ENCODE results near the gene SYNDIG1.

The SYNDIG1 gene

GRCh38 chr20:24469116-24469893, at the start of gene SYNDIG1:
SYNDIG1 (plus strand) TSS chr20:24469629; CDS start chr20:24543098, 73,469 bp downstream.
- DNase-seq: peak in 12 of 14 donors; percentile 43 to 87 (median 74)

GRCh38 chr20:24419786-24420185, 49.6 kb upstream of the SYNDIG1 start:
- DNase-seq: no peak

- no peak for DNase-seq
Measured at GRCh38 chr20:24420567-24420966, 48.9 kb upstream of the SYNDIG1 start.

- DNase-seq: no peak
Measured at GRCh38 chr20:24421071-24421470, 48.4 kb upstream of the SYNDIG1 start.

GRCh38 chr20:24422091-24422760, 47.2 kb upstream of the SYNDIG1 start:
- DNase-seq: no peak

DNA sequence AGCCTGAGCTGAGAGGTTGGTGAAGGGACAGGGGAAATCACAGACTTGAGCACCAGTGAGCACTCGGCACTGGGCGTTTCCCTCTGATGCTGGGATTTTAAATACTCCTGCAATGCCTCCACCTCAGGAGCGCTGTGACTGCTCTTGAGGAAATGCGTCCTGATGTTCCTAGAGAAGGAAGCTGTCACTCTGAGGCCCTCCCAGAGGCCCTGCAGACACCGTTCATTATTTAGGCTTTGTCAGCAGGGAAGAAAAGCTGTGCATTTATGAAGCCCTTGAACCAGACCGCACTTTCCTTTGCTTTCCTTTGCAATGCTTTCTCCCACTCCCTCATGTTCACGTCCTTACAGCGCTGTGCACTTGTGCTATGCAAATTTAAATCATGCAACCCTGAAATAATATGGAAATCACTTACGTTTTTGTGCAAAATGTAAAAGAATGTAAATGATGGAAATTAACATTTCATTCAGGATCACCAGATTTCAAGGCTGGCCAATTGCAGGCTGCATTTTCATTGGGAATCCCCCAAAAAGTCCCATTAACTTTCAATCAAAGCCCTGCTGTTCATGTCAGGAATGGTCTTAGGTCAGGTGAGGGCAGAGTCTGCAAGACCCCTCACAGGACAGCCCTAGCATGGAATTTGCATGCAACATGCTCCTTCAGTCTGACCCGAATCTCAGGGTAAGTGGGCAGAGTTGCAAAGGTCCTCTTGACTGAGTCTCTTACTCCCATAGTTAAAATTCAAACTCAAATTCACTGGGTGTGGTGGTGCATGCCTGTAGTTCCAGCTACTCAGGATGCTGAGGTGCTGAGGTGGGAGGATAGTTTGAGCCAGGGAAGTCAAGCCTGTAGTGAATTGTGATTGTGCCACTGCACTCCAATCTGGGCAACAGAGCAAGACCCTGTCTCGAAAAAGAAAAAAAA, 45.8 kb upstream of the SYNDIG1 start:
- DNase-seq: no peak

GRCh38 chr20:24425523-24426135, 43.8 kb upstream of the SYNDIG1 start:
- DNase-seq: no peak

DNA sequence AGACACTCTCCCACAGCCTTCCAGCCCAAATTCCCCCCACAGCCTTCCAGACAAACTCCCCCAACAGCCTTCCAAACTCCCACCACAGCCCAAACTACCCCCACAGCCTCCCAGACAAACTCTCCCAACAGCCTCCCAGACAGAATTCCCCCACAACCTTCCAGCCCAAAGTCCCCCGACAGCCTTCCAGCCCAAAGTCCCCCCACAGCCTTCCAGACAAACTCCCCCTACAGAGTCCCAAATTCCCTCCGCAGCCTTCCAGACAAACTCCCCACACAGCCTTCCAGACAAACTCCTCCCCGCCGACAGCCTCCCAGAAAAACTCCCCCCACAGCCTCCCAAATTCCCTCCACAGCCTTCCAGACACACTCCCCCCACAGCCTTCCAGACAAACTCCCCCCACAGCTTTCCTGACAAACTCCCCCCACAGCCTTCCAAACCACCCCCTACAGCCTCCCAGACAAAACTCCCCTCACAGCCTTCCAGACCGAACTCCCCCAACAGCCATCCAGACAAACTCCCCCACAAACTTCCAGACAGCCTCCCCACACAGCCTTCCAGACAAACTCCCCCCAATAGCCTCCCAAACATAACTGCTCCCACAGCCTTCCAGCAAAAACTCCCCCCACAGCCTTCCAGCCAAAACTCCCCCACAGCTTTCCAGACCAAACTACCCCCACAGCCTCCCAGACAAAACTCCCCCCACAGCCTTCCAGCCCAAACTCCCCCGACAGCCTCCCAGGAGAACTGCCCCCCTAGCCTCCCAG, 38.0 kb upstream of the SYNDIG1 start:
- DNase-seq: no peak

DNA sequence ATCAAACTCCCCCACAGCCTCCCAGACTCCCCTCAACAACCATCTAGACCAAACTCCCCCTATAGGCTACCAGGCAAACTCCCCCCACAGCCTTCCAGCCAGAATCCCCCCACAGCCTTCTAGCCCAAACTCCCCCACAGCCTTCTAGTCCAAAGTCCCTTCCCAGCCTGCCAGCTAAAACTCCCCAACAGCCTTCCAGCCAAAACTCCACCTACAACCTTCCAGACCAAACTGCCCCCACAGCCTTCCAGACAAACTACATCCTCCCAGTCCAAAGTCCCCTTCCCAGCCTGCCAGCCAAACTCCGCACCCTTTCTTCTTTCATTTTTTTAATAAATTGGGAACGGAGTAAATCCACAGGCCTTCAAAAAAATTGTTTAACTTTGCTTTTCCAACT, 37.4 kb upstream of the SYNDIG1 start:
- DNase-seq: no peak

- DNase-seq: no peak
Measured at GRCh38 chr20:24436160-24436559, 33.3 kb upstream of the SYNDIG1 start.

GRCh38 chr20:24437196-24438082, 32.0 kb upstream of the SYNDIG1 start:
- DNase-seq: no peak

DNA sequence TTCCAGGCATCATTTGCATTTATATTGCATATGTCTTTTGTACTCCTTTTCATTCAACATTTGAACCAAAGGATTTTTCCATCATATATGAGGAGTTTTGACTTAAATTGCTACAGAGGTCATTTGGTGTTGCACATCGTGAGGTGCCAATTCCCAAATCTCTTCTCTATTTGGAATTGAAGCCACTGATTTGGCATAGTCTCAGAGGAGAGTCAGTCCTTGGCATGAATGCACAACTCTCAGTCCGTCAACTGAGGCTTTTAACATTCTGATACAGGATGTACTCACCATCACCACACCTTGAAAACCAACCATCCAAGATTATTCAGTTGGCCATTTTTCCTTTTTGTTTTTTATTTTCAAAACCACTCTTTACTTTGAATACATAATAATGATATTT, 31.1 kb upstream of the SYNDIG1 start:
- peak in 1 of 14 donors; percentile 52 for DNase-seq

DNA sequence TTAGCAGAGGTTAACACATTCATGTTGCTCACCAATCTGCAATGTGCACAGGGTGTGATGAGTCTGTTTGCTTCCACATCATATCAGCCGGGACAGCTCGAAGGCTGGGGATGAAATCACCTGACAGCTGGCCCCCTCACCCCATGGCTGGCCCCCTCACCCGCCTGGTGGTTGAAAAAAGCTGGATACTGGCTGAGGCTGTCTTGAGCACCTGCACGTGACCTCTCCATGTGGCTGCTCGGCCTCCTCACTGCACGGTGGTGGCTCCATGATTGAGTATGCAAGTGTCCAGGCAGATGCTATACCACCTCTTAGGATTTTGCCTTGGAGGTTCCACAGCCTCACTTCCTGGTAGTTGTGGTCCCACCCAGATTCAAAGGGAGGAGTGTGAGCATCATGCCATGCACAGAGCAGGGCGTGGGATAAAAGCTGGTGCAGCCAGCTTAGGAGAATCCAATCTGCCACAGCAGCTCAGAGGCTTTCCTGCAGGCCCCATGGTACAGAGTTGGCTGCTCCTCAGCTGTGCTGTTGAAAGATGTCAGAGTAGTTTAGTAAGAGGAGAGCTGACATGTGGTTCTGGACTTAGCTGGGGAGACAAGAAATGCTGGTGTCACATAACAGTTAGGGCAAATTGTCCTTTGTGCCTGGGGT, 29.6 kb upstream of the SYNDIG1 start:
- DNase-seq: no peak

DNA sequence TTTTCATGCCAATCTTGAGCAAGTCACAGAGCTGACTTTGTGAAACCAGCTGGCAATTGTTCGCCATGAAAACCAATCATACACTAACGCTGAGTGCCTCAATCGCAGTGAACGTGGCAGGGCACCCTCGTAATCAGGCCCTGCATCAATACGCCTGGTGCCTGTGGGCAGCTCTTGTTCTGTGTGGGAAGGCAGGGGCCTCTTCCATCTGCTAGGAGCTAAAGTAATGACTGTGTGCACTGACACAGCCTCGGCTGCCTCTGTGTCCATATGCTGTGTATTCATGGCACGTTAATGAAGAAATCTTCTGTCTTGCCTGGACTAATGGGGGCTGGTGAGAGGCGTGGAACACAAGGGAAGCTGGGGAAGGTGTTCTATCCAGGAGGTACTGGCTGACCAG, 27.8 kb upstream of the SYNDIG1 start:
- DNase-seq: no peak

- no peak for DNase-seq
Measured at GRCh38 chr20:24442909-24443308, 26.5 kb upstream of the SYNDIG1 start.

GRCh38 chr20:24443436-24443835, 26.0 kb upstream of the SYNDIG1 start:
- DNase-seq: no peak

DNA sequence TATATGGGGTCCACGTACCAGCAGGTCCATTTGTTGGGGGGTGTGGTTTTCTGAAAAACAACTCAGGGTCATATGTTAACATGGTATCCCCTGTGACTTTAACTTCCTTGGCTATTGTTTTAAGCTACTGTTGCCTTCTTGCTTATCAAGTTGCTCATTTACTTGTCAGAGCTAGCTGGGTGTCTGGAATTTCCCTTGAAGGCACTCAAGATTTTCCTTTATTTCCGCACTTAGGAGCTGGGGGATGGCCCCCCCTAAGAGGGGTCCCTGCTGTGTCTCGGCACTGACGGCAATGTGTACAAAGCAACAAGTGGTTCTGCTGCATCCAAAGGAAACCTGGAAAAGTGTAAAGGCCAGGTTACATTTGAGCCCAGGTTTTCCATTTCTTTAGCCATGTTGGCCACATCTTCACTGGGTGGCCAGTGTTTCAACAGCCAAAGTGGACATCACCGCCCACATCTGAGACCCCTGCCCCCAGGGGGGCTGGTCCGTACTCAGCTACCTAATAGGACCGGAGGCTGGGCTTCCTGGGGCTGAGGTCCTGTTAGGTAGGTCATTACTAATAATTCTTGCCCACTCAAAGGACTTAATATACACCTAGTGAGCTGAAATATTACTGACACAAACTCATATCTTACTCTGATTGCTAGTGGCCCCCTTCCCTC, 24.8 kb upstream of the SYNDIG1 start:
- DNase-seq: no peak

DNA sequence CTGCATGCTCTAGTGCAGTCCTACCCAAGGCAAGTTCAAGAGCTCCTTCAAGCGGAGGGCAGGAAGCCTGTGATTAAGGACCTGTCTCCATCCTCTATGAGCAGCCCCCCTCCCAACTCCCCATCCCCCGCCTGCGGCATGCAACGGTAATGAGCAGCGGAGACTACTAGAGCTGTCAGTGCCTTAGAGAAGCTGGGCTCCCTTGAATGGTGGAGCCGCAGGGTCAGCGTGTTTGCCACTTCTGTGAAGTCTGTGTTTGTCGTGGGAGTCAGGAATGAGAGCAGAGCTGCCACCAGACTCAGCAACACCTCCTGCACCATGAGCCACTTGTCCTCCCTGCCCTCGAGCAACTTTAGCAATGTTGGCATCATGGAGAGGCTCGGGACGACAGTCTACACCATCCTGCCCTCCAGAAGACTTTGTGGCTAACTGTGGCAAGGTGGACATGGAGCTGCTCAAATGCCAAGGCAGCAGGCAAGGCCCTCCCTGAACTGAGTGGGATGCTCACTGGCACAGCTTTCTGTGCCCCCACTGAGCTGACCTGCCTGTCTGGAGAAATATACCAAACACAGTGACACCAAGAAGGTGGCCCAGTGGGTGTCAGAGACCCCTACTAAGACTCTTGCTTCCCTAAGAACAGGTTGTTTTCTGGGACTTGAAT, 23.8 kb upstream of the SYNDIG1 start:
- DNase-seq: no peak

DNA sequence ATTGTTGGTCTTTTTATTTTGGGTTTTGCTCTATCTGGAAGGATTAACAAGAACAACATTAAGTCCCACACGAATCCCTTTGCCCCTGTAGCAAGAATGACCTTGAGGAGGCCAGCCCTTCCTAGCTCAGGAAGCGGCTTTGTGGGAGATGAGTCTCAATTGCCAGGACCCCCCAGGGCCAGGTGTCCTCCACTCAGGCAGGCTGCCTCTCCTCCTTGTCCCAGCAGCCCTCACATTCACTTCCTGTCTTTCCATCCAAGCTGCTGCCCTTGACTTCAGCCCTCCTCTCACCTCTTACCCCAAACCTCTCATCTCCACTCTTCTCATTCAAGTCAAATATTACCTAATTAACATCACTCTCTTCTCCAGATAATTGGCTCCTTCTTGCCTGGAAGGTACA, 22.6 kb upstream of the SYNDIG1 start:
- no peak for DNase-seq

Data from C1 segment of cervical spinal cord (tissue), 14 donors.